Measurements from ENCODE around the gene SLC9A4.

Gene SLC9A4

GRCh38 chr2:102474785-102475184 lies 1.8 kb downstream of the SLC9A4 start:
- Histone ChIP-seq H3K9ac (ENCODE audit: insufficient read length, low read depth) (no peak overlapping the region), H3K4me3 (ENCODE audit: insufficient read length, low read depth) (no peak overlapping the region), H3K4me1 (ENCODE audit: insufficient read depth, insufficient read length) (no peaks in the 10 kb centered on the region), H3K9me3 (ENCODE audit: insufficient read depth, low read length) (peaks cover 11% of the 10 kb centered on the region), H3K27me3 (ENCODE audit: insufficient read depth, insufficient read length) (no peaks in the 10 kb centered on the region), H3K36me3 (ENCODE audit: insufficient read depth, insufficient read length, low read length) (no peaks in the 10 kb centered on the region)
- DNase-seq (ENCODE audit: low read depth, low spot score) = no peak
- TF ChIP-seq SUZ12 (IDR thresholded peaks at IDR 0.05; ENCODE audit: extremely low read depth, insufficient read depth, insufficient read length) (no peak), ZNF274 (IDR thresholded peaks at IDR 0.05; ENCODE audit: low read depth, low read length) (no peak), YY1 (IDR thresholded peaks at IDR 0.05; ENCODE audit: insufficient read depth, insufficient read length) (no peak)

- Histone ChIP-seq H3K4me3 (ENCODE audit: insufficient read length, low read depth) (no peak overlapping the region), H3K9me3 (ENCODE audit: insufficient read depth, low read length) (no peaks in the 10 kb centered on the region), H3K4me1 (ENCODE audit: insufficient read depth, insufficient read length) (no peaks in the 10 kb centered on the region), H3K27me3 (ENCODE audit: insufficient read depth, insufficient read length) (no peaks in the 10 kb centered on the region), H3K9ac (ENCODE audit: insufficient read length, low read depth) (no peak overlapping the region), H3K36me3 (ENCODE audit: insufficient read depth, insufficient read length, low read length) (no peaks in the 10 kb centered on the region)
- TF ChIP-seq YY1 (IDR thresholded peaks at IDR 0.05; ENCODE audit: insufficient read depth, insufficient read length) = no peak
- TF ChIP-seq ZNF274 (IDR thresholded peaks at IDR 0.05; ENCODE audit: low read depth, low read length) = no peak
- no peak for TF ChIP-seq SUZ12 (IDR thresholded peaks at IDR 0.05; ENCODE audit: extremely low read depth, insufficient read depth, insufficient read length)
- DNase-seq (ENCODE audit: low read depth, low spot score) = no peak
Observed at GRCh38 chr2:102478686-102479470, 5.9 kb downstream of the SLC9A4 start.

DNA sequence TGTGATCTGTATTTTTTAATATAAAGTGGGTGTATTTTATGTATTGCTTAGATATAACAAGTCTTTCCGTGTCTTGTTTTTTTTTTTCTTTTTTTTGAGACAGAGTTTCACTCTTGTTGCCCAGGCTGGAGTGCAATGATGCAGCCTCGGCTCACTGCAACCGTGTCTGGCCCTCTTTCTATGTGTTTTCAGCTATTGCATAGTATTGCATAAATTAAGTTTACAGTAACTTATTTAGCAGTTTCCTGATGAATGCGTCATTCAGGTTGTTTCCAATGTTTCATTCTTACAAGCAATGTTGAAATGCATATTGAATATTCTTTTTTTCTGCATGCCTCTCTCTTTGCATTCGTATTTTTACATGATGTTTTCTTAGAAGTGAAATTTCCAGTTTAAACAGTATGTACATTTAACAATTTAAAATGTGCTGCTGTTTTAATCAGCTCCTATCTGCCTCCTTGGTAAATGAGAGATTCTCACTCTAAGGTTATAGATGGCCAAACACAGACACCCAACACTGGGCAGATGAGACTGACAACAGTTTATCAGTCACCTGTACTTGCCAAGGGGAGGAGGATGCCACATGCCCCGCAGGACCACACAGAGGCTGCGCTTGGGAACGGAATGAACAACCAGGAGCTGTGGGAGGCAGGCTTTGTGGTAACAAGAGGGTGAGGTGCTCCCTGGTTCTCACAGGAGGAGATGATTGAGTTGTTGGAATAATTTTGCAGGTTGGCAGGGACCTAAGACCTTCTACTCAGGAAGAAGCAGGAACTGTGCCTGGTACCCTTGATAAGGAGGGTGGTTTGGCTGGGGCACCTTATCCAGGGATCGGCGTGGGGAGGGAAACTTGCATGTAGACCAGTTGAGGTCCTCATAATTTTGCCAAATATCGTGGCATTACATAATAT lies 7.5 kb downstream of the SLC9A4 start:
- Histone ChIP-seq H3K36me3 (ENCODE audit: insufficient read depth, insufficient read length, low read length) (no peaks in the 10 kb centered on the region), H3K4me3 (ENCODE audit: insufficient read length, low read depth) (no peak overlapping the region)
- TF ChIP-seq ZNF274 (IDR thresholded peaks at IDR 0.05; ENCODE audit: low read depth, low read length) (no peak), YY1 (IDR thresholded peaks at IDR 0.05; ENCODE audit: insufficient read depth, insufficient read length) (no peak), SUZ12 (IDR thresholded peaks at IDR 0.05; ENCODE audit: extremely low read depth, insufficient read depth, insufficient read length) (no peak)

GRCh38 chr2:102481931-102482330 lies 8.9 kb downstream of the SLC9A4 start:
- no peak overlapping the region for H3K9ac ChIP-seq (ENCODE audit: insufficient read length, low read depth)

More for the DNA sequence above, 7.5 kb downstream of the SLC9A4 start:
- no peak overlapping the region for H3K9ac ChIP-seq (ENCODE audit: insufficient read length, low read depth)
- H3K9me3 ChIP-seq (ENCODE audit: insufficient read depth, low read length) = no peaks in the 10 kb centered on the region
- DNase-seq (ENCODE audit: low read depth, low spot score) = no peak
- no peaks in the 10 kb centered on the region for H3K4me1 ChIP-seq (ENCODE audit: insufficient read depth, insufficient read length)
- no peaks in the 10 kb centered on the region for H3K27me3 ChIP-seq (ENCODE audit: insufficient read depth, insufficient read length)

GRCh38 chr2:102483086-102483485 lies 10.1 kb downstream of the SLC9A4 start:
- Histone ChIP-seq H3K27me3 (ENCODE audit: insufficient read depth, insufficient read length) (no peaks in the 10 kb centered on the region), H3K36me3 (ENCODE audit: insufficient read depth, insufficient read length, low read length) (no peaks in the 10 kb centered on the region), H3K9me3 (ENCODE audit: insufficient read depth, low read length) (no peaks in the 10 kb centered on the region), H3K4me3 (ENCODE audit: insufficient read length, low read depth) (no peak overlapping the region), H3K4me1 (ENCODE audit: insufficient read depth, insufficient read length) (peaks cover 7% of the 10 kb centered on the region), H3K9ac (ENCODE audit: insufficient read length, low read depth) (no peak overlapping the region)
- DNase-seq (ENCODE audit: low read depth, low spot score) = no peak
- TF ChIP-seq YY1 (IDR thresholded peaks at IDR 0.05; ENCODE audit: insufficient read depth, insufficient read length) = no peak
- TF ChIP-seq SUZ12 (IDR thresholded peaks at IDR 0.05; ENCODE audit: extremely low read depth, insufficient read depth, insufficient read length) = no peak
- no peak for TF ChIP-seq ZNF274 (IDR thresholded peaks at IDR 0.05; ENCODE audit: low read depth, low read length)

More at GRCh38 chr2:102481931-102482330, 8.9 kb downstream of the SLC9A4 start:
- TF ChIP-seq ZNF274 (IDR thresholded peaks at IDR 0.05; ENCODE audit: low read depth, low read length) (no peak), YY1 (IDR thresholded peaks at IDR 0.05; ENCODE audit: insufficient read depth, insufficient read length) (no peak), SUZ12 (IDR thresholded peaks at IDR 0.05; ENCODE audit: extremely low read depth, insufficient read depth, insufficient read length) (no peak)
- DNase-seq (ENCODE audit: low read depth, low spot score) = no peak
- Histone ChIP-seq H3K9me3 (ENCODE audit: insufficient read depth, low read length) (no peaks in the 10 kb centered on the region), H3K4me1 (ENCODE audit: insufficient read depth, insufficient read length) (peaks cover 2% of the 10 kb centered on the region), H3K4me3 (ENCODE audit: insufficient read length, low read depth) (no peak overlapping the region), H3K27me3 (ENCODE audit: insufficient read depth, insufficient read length) (no peaks in the 10 kb centered on the region), H3K36me3 (ENCODE audit: insufficient read depth, insufficient read length, low read length) (no peaks in the 10 kb centered on the region)

DNA sequence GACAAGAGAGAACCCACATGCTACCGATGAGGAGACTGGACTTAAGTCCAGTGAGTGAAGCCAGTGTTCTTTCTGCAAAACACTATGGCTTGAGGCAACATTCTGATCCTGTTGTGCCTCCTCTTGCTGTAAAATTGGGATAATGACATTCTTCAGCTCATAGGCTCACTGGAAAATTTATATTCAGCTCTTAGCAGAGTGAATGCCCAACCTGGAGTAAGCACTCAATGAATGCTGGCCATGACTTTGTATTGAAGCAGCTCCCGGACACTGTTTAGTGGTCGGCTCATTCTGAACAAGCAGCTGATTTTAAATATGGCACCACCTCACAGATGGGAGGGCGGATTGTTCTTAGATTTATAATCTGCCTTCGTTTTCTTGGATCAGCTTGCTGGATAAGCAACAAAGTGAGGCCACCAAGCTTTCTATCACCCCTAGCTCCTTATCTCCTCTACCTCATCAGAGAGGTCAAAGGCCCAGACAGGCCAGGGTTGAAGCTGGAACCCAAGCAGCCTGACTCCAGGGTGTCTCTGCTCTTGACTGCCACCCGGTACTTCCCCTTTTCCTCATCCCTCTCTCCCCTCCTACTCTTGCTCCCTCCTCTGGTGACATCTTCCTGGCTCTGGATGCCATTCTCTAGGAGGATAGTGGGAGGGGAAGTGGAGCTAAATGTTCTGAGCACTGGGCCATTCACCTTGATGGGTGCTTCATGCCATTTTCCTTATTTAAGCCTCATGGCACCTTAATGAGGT lies 11.5 kb downstream of the SLC9A4 start:
- Histone ChIP-seq H3K9me3 (ENCODE audit: insufficient read depth, low read length) (no peaks in the 10 kb centered on the region), H3K36me3 (ENCODE audit: insufficient read depth, insufficient read length, low read length) (no peaks in the 10 kb centered on the region), H3K9ac (ENCODE audit: insufficient read length, low read depth) (no peak overlapping the region), H3K27me3 (ENCODE audit: insufficient read depth, insufficient read length) (no peaks in the 10 kb centered on the region), H3K4me3 (ENCODE audit: insufficient read length, low read depth) (no peak overlapping the region), H3K4me1 (ENCODE audit: insufficient read depth, insufficient read length) (peaks cover 8% of the 10 kb centered on the region)
- no peak for DNase-seq (ENCODE audit: low read depth, low spot score)
- TF ChIP-seq ZNF274 (IDR thresholded peaks at IDR 0.05; ENCODE audit: low read depth, low read length) (no peak), SUZ12 (IDR thresholded peaks at IDR 0.05; ENCODE audit: extremely low read depth, insufficient read depth, insufficient read length) (no peak)

All from NT2/D1 (cell line).